A549 (cell line): ENCODE measurements around the gene ZCCHC17.

Source experiments
- BHLHE40 ChIP-seq: IDR thresholded peaks from 2 replicates; pipeline ENCODE4 v1.6.1; 2012; ENCODE audit warnings: low read depth, low read length, inconsistent platforms
- CHD2 ChIP-seq: fragments of 150-350 bp; IDR thresholded peaks from 2 replicates; pipeline ENCODE4 v1.6.1; 2014; ENCODE audit warnings: low read length; ENCODE audit not compliant: partially characterized antibody
- CTCF ChIP-seq: fragments of >200 bp; sonication (Bioruptor Twin); formaldehyde crosslinking; IDR thresholded peaks from 3 replicates; pipeline ENCODE4 v1.5.1; 2016
- EP300 ChIP-seq, 2 experiments: fragments of >200 bp; sonication (Bioruptor Twin); formaldehyde crosslinking; IDR thresholded peaks; 2 replicates in 1 of 2; 3 replicates in 1 of 2; pipeline ENCODE4 v1.6.1; 2016 to 2017
- HOXA7 ChIP-seq: fragments of 250-450 bp; sonication (Bioruptor Pico); IDR thresholded peaks from 2 replicates; pipeline ENCODE4 v1.5.0; 2020; ENCODE audit warnings: mild to moderate bottlenecking, moderate library complexity
- MAZ ChIP-seq: fragments of 150-350 bp; IDR thresholded peaks from 2 replicates; pipeline ENCODE4 v1.6.1; 2014; ENCODE audit warnings: antibody characterized with exemption, low read depth, low read length, borderline replicate concordance
- PHF8 ChIP-seq: fragments of 200-600 bp; sonication (generic); IDR thresholded peaks from 2 replicates; pipeline ENCODE4 v1.6.1; 2016; ENCODE audit warnings: low read depth, mild to moderate bottlenecking, antibody characterized with exemption, moderate library complexity, borderline replicate concordance
- POLR2A ChIP-seq: IDR thresholded peaks from 2 replicates; pipeline ENCODE4 v1.6.1; 2012; ENCODE audit warnings: mild to moderate bottlenecking, low read length

GRCh38 chr1:31259746-31260145 is 37.1 kb upstream of the ZCCHC17 start:
- TF ChIP-seq HOXA7 (CRISPR knock-in tag) (no peak), CTCF (no peak), CHD2 (no peak), MAZ (no peak), POLR2A (no peak), BHLHE40 (no peak), PHF8 (no peak), EP300 (IDR thresholded peaks at IDR 0.05) (no peak)
